ENCODE results near the gene EHF.
"Not testable (repeated sequence)": the region's sequence is repeated elsewhere in the genome, so short reads cannot be mapped to it uniquely, and the experiment has no call there.

EHF gene

DNA sequence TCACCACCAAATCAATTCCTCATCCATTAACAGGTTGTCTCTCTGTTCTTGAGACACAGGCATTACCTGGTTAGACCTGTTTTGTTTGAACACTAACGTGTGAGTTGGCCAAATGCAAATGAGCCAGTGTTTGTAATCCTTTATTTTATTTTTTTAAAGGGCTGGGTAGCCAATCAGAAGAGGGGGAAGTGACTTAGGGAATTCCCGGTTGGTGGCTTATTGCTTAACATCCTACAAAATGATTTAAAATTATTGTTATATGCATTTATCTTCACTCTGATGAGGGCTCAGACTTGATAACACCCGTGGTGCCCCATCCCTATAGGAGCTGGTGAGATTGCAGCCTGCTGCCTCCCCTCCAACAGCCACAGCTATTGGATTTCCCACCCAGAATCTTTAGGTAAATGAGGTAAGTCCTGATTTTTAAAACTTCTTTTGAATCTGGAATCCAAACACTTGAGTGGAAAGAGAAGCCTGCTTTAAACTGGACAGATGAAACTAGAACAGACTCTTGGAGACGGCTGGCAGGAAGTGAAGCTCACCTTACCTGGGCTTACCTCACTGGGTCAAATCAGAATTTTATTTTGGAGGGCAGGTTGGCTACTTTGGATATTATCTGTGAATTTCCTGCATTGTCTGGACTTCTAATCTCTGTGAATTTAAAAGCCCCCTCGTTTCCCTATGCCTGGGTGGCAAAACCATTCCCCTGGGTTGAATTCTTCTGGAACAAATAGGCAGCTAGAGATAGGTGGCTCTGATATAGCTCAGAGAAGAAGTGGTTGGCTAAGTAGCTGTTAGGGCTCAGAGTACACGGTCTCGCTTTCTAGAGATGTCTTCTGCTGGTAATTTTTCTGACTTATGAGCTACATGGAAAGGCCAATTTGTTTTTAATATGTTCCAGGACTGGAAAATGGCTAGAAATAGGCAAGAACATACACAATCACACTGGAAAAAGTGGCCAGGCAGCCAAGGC is at the start of gene EHF:
Gene EHF, plus strand, starts transcription at position 274 of the 973 bp plus-strand sequence. CDS start 21,538 bp downstream, outside the sequence.
- DNase-seq, result no peak

DNA sequence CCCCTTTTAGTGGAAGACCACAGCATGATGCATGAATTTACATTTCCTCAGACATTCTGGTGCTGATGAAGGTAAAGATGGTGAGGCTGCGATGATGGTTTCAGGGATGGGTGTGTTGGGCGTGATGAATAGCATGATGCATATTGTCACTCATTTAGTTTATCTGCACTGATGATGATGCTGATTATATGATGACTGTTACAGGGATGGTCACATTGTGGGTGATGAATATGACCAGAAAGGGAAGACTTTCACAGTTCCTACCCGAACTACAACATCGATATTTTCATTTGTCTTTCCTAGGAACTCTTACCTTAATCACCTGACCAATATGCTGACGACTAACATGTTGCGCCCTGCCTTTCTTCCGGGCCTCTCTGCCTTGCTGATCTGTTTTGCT is 47.4 kb upstream of the EHF start:
- no peak for DNase-seq

DNA sequence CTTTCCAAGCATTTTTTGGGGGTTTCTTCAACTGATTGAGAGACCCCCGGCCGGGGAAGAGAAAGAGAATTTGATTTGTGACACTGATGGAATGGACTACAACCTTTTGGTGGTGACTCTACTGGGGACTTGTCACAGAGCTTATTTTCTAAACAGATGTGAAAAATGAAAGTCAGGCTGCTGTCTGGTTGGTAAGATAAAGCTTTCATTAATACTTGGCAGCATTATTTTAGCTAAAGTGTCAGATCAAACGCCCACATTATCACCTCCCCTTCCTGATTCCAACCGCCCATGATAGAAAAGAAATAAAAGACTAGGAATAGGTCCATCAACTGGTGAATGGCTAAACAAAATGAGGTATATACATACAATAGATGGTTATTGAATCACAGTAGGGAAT is 45.6 kb upstream of the EHF start:
- DNase-seq, result no peak

DNA sequence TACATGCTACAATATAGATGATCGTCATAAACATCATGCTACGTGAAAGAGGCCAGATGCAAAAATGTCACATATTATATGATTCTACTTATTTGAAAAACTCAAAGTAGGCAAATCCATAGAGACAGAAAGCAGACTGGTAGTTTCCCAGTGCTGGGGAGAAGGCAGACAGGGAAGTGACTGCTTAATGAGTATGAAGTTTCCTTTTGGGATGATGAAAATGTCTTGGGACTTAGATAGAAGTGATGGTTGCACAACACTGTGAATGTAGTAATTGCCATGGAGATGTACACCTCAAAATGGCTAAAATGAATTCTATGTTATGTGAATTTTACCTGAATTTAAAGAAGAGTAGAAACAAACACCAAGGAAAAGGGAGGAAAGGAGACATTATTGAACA is 45.2 kb upstream of the EHF start:
- DNase-seq, result no peak

DNA sequence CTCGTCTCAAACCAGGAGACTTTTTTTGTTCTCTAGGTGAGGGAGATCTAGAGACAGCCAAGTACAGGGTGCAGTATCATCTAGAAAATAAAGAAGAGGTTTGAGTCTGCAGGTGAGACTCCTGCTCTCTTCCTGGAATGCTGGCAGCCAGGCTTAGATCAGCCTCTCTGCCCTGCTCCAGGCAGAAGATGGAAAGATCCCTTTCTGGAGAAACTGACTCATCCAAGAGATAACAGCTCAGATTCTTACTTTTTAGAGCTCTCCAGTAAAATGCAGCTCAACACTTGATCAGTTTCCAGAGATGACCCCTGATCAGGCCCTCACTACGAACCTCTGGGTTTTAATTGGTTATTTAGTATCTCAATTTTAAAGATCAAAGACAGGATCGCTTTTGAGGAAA is 44.6 kb upstream of the EHF start:
- no peak for DNase-seq

DNA sequence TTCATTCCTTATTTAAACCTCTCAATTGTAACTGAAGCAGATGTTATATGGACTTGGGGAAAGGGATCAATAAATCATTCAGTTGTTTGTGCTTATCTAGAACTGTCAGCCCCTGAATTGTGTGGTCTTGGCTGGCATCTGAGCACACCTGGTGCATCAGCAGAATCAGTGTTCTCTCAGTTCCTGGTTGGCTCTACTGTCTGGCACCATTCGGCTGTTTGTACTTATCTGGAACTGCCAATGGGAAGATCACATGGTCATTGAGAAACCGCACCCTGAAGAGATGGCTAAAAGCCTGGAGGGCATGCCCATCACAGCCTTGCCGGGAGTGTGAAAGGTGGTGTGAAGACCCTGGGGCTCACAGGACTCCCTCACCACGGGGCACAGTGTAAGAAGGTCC is 37.1 kb upstream of the EHF start:
- DNase-seq, result no peak

DNA sequence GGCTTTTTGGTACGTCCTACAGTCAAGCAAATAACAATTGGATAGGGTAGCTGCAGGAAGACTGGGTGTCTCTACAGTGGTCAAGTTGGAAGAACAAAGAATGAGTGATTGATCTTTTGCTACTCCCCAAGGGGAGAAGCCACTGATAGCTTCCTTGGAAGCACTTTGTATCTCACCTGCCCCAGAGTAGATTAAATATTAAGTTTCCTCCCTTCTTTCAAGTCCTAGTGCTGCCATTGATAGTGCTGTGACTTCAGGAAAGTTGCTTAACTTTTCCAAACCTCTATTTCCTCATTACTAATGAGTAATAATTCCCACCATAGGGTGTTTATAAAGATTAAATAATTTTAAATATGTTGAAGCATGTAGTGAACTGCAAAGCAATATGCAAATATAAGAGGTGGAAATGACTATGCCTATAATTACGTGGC is 35.6 kb upstream of the EHF start:
- no peak for DNase-seq

DNA sequence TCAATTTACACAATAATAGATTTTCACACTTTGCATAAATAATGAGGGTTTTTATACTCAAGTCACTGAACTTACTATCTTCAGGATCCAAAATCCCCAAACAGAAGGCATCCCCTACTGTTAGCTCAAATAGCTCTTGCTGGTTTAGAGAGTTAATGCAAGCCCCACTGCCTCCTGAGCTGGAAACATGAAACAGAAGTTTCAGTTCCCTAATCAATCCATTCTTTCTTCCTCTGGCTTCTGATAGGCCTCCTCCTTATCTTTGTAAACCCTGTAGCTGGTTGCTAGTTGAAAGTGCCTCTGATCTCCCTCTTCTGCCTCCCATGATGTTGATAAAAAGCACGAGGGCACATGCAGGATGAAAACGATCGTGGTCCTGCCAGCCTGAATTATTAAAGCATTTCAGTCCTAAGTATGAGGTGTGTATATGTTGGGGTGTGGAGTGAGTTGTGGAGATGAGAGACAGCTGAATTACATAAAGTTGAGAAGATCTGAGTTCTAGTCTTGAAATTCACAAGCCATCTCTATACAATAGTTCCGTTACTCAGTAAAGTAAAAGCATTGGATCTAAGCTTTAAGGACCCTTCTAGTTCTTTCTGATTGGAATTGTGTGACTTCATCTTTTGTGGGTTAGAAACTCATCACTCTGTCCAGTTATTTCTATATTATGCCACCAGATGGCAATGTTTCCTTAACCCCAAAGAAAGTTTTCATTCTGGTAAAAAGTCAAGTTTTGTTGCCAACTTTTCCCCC is 35.0 kb upstream of the EHF start:
- no peak for DNase-seq

DNA sequence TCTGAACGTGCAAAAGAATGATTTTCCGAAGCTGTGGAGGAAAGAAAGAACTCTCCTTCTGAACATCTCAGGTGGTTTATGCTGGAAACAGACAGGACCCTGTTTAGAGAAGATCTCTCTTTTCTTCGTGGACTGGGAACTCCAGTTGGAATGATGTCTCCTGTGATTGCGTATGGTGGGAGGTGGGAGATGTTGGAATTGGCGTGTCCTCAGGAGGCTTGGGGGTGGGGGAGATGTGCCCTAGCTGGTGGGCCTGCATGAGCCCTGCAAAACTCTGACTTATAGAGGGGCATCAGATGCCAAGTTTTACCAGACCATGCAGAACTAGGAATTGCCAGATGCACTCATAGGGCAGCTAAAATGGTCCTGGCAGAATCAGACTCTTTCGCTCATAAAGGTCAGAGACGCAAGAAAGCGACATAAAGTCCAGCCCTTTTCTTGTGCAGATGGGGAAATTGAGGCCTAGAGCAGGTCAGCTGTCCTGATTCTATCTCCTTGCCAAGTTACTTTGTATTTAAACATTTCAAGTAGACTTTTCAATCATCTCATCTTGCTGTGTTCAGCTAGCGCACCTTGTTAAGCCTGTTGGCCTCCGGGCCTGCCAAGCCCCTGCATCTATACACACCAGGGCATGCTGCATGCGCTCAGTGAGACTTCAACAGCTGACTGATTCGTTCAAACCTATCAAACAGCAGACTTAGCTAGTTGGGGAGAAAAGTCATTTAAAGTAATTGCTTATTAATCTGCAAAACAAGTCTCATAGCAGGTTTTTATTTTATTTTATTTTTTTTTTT is 34.2 kb upstream of the EHF start:
- no peak for DNase-seq

DNA sequence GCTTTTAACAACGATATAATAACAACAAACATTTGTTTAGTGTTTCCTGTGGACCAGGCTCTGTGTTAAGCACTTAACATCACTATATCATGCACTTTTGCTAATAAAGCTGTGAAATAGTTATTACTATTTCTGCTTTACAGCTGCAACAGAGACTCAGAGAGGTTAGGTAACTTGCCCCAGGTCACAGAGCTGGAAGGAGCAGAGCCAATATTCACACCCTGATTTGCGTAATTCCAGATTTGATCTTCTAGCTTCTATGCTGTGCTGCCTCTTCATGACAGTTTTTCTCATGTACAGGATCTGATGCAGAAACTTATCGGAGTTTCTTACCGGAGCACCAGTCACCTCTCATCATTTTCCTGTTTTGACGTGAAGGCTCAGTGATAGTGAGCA is 33.6 kb upstream of the EHF start:
- DNase-seq, result no peak

DNA sequence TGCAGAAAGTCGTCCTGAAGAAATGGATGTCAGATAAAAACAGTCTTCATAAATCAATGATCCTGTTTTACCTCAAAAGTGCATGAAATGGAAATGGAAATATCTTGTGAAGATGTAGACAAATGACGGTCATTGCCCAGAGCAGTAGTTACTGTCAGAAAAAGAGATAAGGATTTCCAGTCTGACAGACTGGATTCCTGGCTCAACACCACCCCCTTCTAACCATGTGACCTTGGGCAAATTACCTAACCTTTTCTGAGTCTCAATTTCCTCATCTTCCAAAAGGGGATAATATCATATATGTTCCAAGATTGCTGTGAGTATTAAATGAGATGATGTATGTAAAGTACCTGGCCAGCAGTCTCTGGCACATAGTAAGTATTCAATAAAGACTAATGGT is 32.9 kb upstream of the EHF start:
- DNase-seq, result no peak

DNA sequence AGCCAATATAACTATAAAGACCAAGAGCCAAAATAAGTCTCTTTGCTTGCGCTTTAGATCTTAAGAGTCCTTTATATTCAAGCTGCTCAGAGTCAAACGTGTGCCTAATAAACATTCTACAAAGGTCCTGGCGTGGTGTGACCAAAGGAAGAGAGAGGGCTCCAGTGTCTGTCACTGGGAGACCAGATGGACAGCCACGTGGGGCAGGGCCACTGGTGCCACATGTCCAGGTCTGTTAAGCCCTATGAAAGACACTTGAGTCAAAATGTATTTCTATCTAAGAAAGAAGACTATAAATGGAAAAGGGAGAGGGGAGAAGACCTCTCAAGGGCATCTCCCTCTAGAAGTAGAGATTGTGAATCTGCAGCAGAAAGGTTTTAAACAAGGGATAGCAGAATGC is 32.2 kb upstream of the EHF start:
- DNase-seq, result no peak

DNA sequence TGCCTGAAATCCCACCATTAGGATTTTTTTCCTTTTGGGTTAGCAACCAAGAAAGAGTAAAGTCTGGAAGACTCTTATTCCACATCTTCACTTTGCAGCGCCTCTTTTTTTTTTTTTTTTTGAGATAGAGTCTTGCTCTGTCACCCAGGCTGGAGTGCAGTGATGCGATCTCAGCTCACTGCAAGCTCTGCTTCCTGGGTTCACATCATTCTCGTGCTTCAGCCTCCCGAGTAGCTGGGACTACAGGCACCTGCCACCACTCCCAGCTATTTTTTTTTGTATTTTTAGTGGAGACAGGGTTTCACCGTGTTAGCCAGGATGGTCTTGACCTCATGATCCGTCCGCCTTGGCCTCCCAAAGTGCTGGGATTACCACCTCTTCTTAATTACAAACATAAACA is 31.7 kb upstream of the EHF start:
- not testable (repeated sequence) for DNase-seq

DNA sequence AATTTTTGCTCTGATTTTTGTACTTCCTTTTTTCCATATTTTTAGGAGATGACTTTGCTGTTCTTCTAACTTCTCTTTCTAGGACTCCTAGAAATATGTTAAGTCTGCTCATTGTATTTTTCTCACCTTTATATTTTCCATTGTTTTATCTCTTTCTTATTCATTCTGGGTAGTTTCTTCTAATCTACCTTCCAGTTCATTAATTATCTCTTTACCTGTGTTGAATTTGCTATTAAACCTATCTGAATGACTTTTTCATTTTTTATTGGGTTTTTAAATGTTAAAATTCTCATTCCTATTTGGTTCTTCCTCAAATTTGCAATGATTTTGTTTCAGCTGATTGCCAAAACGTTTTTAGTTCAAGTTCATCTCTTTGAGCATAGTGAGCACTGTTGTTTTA is 27.8 kb upstream of the EHF start:
- DNase-seq, result no peak

DNA sequence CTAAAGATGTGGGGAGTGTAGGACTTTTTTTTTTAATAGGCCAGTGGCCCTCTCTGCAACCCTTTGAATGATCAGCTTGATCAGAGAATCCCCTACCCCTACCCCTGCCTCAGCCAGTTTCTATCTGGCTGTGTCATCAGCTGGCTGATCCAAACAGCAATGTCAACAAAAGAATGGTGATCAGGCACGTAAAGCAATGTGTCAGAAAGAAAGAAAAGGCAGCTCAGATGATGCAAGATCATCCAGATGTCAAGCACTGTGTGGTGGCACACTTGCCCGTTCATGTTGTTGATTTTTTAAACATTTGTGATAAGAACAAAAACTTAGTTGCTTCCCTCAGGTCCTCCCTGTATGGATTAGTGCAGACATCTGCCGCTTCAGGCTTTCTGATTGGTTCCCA is 26.3 kb upstream of the EHF start:
- no peak for DNase-seq

DNA sequence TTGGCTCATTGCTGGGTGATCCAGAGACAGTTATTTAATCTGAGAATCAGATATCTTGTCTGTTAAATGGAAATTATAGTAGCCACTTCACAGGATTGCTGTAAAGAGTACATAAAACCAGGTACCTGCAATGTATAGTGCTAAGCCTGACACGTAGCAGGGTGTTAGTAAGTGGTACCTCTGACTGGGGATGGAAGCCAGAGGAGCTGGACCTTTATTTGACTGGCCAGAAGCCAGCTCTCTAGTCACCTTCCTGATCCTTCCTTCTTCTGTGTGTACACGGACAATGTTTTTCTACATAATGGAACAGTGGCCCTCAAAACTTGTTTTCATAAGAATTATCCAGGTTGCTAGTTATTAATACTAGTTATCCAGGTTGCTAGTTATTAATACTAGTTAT is 25.5 kb upstream of the EHF start:
- DNase-seq, result no peak

DNA sequence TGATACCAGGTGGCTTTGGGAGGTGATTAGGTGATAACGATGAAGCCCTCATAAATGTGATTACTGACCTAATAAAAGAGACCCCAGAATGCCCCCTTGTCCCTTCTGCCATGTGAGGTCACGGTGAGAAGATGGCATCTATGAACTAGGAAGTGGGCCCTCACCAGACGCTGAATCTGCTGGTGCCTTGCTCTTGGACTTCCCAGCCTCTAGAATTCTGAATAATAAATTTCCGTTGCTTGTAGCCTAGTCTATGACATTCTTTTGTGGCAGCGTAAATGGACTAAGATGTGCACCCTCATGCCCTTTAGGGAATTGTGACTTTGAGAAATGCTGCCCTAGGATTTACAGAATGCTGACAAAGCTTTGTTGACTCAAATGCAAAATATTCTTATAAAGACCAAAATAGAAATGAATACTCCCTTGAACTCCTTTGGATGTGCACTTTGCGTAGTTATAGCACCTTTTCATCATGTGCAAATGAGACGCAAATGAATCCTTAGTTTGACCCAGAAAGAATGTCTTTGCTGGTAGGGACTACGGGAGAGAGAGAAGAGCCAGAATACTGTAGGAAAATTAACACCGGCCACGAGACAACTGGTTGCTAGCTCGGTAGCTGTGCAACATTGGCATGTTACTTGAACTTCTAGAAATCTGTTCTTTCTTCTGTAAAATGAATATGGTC is 24.8 kb upstream of the EHF start:
- no peak for DNase-seq

DNA sequence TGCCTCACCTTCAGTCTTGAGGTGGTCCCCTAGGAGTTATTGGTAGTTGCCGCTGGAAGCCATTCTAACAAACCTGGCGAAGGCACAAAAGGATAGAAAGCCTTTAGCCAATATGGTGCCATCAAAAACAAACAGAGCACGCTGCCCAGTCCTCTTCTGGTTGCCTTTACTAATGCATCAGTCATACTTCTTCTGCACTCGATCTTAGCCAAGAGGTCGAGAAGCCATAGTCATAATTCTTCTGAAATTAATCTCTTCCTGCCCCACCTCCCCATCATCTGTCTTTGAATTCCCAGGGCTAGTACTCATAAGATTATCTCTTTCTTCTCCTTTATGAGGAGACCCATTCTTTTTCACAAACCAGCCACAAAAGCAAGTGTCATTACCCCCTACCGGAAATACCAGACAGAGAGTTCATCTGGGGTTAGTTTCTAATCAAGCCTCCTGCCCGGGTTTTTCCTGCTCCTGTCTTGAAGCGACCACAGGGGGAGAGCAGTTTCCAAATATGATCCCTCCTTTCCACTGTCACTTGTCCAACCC is 21.4 kb upstream of the EHF start:
- DNase-seq, result no peak

DNA sequence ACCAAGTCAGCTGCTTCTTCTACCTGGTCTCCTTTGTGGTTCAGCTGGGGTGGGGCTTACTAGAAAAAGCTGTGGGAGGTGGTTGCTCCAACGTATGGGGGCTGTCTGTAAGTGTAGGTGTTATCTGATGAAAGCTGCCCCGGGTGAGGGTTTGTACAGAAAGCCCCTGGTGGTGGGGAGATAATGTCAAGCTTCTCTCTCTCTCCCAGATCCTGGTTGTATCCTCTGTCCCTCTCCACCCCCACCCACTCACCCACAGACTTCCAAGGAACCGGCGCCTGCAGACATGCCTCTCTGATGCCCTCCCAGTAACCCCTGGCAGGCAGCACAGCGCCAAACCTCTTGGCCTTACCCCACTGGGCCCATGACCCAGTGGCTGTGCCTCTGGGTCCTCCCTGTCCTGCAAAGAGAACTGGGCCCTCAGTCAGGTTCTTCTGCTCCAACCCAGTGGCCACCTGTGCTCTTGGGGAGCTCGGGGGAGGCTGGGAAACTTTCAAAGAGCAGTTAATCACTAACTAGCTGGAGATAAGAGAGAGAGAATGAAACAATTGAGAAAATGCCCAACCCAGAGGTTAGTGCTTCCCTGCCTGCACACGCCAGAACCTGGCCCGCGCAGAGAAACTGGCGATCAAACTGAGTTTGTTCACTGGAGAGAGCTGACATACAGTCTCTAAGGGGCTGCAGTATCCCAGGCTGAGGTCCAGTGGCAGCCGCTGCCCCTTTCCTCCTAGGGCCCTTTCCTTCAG is 20.4 kb upstream of the EHF start:
- no peak for DNase-seq

DNA sequence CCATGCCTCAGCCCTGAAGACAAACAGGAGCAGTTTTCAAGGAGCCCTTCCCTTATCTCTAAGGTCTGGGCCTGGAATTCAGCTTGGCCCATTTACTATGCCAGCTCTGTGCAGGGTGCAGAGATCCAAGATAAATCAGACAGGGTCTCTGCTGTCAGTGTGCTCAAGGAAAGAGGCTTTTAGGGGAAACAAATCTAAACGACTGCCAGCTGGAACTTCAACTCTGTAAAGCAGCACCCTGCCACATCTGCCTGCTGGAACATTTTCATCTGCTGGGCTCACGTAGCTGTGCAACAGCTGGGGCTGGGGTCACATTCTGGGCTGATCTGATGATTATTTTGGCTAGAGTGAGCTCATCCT is 19.8 kb upstream of the EHF start:
- DNase-seq, result peak; percentile 55

DNA sequence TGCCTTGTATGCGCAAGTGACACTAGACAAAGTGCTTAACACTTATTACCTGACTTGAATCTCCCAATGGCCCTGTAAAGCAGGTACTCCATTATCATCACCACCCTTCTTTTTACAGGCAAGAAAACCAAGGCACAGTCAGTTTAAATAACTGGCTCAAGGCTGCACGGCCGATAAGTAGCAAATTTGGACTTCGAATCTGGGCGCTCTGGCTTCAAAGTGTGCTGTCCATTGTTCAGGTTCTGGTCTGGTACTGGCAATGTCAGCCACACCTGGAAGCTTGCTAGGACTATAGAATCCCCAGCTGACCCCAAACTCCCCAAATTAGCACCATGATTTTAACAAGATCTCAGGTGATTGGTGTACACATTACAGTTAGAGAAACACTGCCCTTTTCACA is 19.3 kb upstream of the EHF start:
- DNase-seq, result no peak

DNA sequence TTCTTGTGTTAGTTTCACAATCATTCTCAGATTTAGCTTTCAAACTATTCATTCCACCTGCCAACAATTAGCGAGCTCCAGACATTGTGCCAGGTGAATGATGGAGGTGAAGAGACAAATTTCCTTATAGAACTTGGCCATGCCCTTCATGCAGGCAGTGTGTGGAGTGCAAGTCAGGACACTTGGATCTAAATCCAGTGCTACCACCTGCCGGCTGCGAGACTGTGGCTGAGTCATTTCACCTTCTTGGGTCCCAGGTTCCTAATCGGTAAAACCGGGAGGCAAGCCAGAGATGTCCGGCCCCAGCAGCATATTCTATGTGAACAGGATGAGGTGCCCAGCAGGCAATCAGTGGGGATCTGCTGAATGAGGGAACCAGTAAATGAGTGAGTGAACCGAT is 18.6 kb upstream of the EHF start:
- DNase-seq, result no peak

All from right forelimb (tissue), 1 donor.